ENCODE results near the gene ACTG2.
"Not testable (repeated sequence)": the region's sequence is repeated elsewhere in the genome, so short reads cannot be mapped to it uniquely, and the experiment has no call there.

The ACTG2 gene

GRCh38 chr2:73892631-73893329, at the start of gene ACTG2:
ACTG2 (plus strand) TSS chr2:73893008; CDS start chr2:73901312, 8,304 bp downstream.
- no peak for DNase-seq

- DNase-seq: no peak
These were observed 48.7 kb upstream of the ACTG2 start for GRCh38 chr2:73844087-73844486.

- DNase-seq: no peak
These were observed 42.8 kb upstream of the ACTG2 start for GRCh38 chr2:73850009-73850408.

- DNase-seq: no peak
These were observed 41.5 kb upstream of the ACTG2 start for GRCh38 chr2:73851274-73851673.

GRCh38 chr2:73852020-73852419, 40.8 kb upstream of the ACTG2 start:
- no peak for DNase-seq

- DNase-seq: no peak
These were observed 37.3 kb upstream of the ACTG2 start for GRCh38 chr2:73855526-73855925.

GRCh38 chr2:73856214-73856613, 36.6 kb upstream of the ACTG2 start:
- no peak for DNase-seq

- no peak for DNase-seq
These were observed 32.9 kb upstream of the ACTG2 start for GRCh38 chr2:73859721-73860586.

GRCh38 chr2:73862987-73863386, 29.8 kb upstream of the ACTG2 start:
- DNase-seq: no peak

- DNase-seq: no peak
These were observed 24.4 kb upstream of the ACTG2 start for GRCh38 chr2:73868204-73868978.

- DNase-seq: no peak
These were observed 22.7 kb upstream of the ACTG2 start for GRCh38 chr2:73870084-73870483.

GRCh38 chr2:73877071-73877802, 15.6 kb upstream of the ACTG2 start:
- DNase-seq: no peak

- DNase-seq: not testable (repeated sequence)
These were observed 14.8 kb upstream of the ACTG2 start for GRCh38 chr2:73877984-73878383.

GRCh38 chr2:73885406-73885805, 7.4 kb upstream of the ACTG2 start:
- DNase-seq: no peak

- DNase-seq: no peak
These were observed 6.5 kb upstream of the ACTG2 start for GRCh38 chr2:73886357-73886756.

- not testable (repeated sequence) for DNase-seq
These were observed 5.0 kb upstream of the ACTG2 start for GRCh38 chr2:73887596-73888353.

- DNase-seq: no peak
These were observed 4.4 kb upstream of the ACTG2 start for GRCh38 chr2:73888388-73888787.

GRCh38 chr2:73889206-73889605, 3.6 kb upstream of the ACTG2 start:
- no peak for DNase-seq

- DNase-seq: no peak
These were observed 2.3 kb upstream of the ACTG2 start for GRCh38 chr2:73890301-73891092.

- DNase-seq: no peak
These were observed 1.4 kb upstream of the ACTG2 start for GRCh38 chr2:73891276-73891901.

Measured in activated gamma-delta T cell treated with Interleukin-2 at 50 U/mL for 16 hours (primary cell).